Measurements from ENCODE around the gene CD69.

GRCh38 chr12:9781360-9781759, 20.7 kb upstream of the CD69 start:
- TF ChIP-seq JUN (IDR thresholded peaks at IDR 0.05; ENCODE audit: borderline replicate concordance, insufficient read depth, insufficient read length, low read depth) (no peak), MAX (IDR thresholded peaks at IDR 0.05; ENCODE audit: insufficient read depth, insufficient read length) (no peak), POLR2A (IDR thresholded peaks at IDR 0.05; ENCODE audit: low read depth, low read length) (no peak), POLR2AphosphoS5 (IDR thresholded peaks at IDR 0.05; ENCODE audit: insufficient read depth, low read depth, low read length) (no peak), MYC (IDR thresholded peaks at IDR 0.05; ENCODE audit: low read depth, low read length) (no peak)
- TF ChIP-seq, protein P1, sequence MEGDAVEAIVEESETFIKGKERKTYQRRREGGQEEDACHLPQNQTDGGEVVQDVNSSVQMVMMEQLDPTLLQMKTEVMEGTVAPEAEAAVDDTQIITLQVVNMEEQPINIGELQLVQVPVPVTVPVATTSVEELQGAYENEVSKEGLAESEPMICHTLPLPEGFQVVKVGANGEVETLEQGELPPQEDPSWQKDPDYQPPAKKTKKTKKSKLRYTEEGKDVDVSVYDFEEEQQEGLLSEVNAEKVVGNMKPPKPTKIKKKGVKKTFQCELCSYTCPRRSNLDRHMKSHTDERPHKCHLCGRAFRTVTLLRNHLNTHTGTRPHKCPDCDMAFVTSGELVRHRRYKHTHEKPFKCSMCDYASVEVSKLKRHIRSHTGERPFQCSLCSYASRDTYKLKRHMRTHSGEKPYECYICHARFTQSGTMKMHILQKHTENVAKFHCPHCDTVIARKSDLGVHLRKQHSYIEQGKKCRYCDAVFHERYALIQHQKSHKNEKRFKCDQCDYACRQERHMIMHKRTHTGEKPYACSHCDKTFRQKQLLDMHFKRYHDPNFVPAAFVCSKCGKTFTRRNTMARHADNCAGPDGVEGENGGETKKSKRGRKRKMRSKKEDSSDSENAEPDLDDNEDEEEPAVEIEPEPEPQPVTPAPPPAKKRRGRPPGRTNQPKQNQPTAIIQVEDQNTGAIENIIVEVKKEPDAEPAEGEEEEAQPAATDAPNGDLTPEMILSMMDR (IDR thresholded peaks at IDR 0.05; ENCODE audit: extremely low read depth in 1 of 2, insufficient read depth in 1 of 2, low read depth in 1 of 2, low read length in 2 of 2) = no peak

Data from endothelial cell of umbilical vein (primary cell).